Right lobe of liver (tissue), 4 donors: ENCODE measurements around the gene AGTPBP1.

ENCODE experiments used
- CTCF ChIP-seq, 4 donors: fragments of 200-600 bp in 3 of 4; fragments of 450-650 bp in 1 of 4; IDR thresholded peaks; one replicate each; pipeline versions ENCODE4 v1.5.1 to v1.8.0; 2016 to 2022; ENCODE audit warnings: antibody characterized with exemption in 4 of 4, mild to moderate bottlenecking in 2 of 4
- POLR2A ChIP-seq: fragments of 450-650 bp; IDR thresholded peaks from one replicate; pipeline ENCODE4 v1.6.1; 2017; ENCODE audit warnings: antibody characterized with exemption, mild to moderate bottlenecking
- donor health status: DM: no; HTN: no; CAD: no.
- donor health status: DM: no; HTN: no; CAD: no.
- donor health status: DM: no; HTN: yes; CAD: no.

- TF ChIP-seq CTCF (IDR thresholded peaks at IDR 0.05) (no peak), POLR2A (no peak)
Measured at GRCh38 chr9:85602742-85603141, 139.0 kb downstream of the AGTPBP1 start.
